Stimulated activated CD8-positive, alpha-beta memory T cell treated with anti-CD3 and anti-CD28 coated beads, Interleukin-15, amount 100 ng/mL, for 1 hour (primary cell): ENCODE measurements around the gene TMTC3.

Source experiments
- DNase-seq: peaks from one replicate; pipeline ENCODE4 v3.0.0-alpha.2; 2020; ENCODE audit warnings: low read depth

Gene TMTC3

GRCh38 chr12:88227263-88227662, 85.2 kb downstream of the TMTC3 start:
- DNase-seq = no peak

- DNase-seq = no peak
These were observed 85.8 kb downstream of the TMTC3 start for GRCh38 chr12:88227871-88228270.

GRCh38 chr12:88228720-88229119, 86.6 kb downstream of the TMTC3 start:
- no peak for DNase-seq

GRCh38 chr12:88230271-88230670, 88.2 kb downstream of the TMTC3 start:
- DNase-seq = no peak

GRCh38 chr12:88235183-88235833, 93.2 kb downstream of the TMTC3 start:
- DNase-seq = no peak

- no peak for DNase-seq
These were observed 95.8 kb downstream of the TMTC3 start for GRCh38 chr12:88237954-88238353.

- no peak for DNase-seq
These were observed 96.3 kb downstream of the TMTC3 start for GRCh38 chr12:88238406-88238805.

- no peak for DNase-seq
These were observed 99.9 kb downstream of the TMTC3 start for GRCh38 chr12:88241862-88242570.

- DNase-seq = no peak
These were observed 100.4 kb downstream of the TMTC3 start for GRCh38 chr12:88242571-88242925.

GRCh38 chr12:88242939-88243338, 100.8 kb downstream of the TMTC3 start:
- DNase-seq = no peak

GRCh38 chr12:88243982-88244381, 101.9 kb downstream of the TMTC3 start:
- DNase-seq = no peak

GRCh38 chr12:88245905-88246304, 103.8 kb downstream of the TMTC3 start:
- no peak for DNase-seq

GRCh38 chr12:88247241-88247643, 105.1 kb downstream of the TMTC3 start:
- no peak for DNase-seq

GRCh38 chr12:88248606-88249005, 106.5 kb downstream of the TMTC3 start:
- DNase-seq = no peak
